ENCODE measurements around the gene LNPK.
"Not testable (repeated sequence)": the region's sequence is repeated elsewhere in the genome, so short reads cannot be mapped to it uniquely, and the experiment has no call there.

The LNPK gene

DNA sequence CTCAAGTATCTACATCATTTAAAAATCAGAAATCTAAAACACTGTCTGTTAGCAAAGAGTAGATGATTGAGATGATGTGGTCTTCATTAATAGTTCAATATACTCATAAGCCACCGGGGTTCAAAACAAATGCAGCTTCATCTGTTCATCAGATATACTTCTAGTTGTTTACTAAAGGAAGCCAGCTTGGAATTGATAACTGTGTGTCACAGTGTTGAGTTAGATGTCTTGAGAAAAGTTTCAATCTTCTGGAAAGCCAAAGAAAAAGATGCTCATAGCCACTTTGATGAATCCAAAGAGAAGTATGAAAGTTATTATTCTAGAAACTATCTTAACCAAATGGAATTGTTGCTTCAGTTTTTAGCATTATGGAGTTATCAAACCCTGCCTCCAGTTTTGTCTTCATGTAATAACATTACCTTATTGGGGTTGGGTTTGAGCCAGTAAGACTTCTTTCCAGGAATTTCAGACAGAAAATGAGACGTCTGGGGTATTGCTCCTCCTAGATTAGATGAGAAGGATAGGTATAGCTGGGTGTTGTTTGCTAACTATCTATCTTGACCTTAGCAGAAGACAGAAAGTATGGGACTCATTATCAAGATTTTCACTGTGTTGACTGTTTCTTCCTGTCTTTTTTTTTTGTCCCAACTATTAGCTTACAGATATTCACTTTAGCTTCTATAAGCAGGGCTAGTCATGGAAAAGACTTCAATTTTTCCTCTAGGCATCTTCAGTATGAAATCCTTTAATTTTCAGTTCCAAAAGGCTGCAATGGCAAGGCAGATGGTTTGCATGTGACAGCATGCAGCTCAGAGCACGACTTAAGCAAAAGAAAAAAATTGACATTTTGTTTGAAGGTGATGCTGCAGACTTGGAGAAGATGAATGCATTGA lies 66.5 kb downstream of the LNPK start:
- 89% methylated on average over 2 of the region's 3 CpGs for WGBS
- Histone ChIP-seq H3K9me3 (ENCODE audit: insufficient read depth, low read depth, low read length) (no peaks in the 10 kb centered on the region), H3K9ac (ENCODE audit: low read depth, low read length) (no peak overlapping the region), H3K27ac (ENCODE audit: low read depth, low read length) (no peak overlapping the region), H3K4me3 (ENCODE audit: low read length) (no peak overlapping the region), H3K36me3 (ENCODE audit: insufficient read depth, low read length) (peaks cover 32% of the 10 kb centered on the region), H3K27me3 (ENCODE audit: insufficient read depth, low read length) (no peaks in the 10 kb centered on the region), H3K4me1 (ENCODE audit: insufficient read depth, low read length) (no peaks in the 10 kb centered on the region)

DNA sequence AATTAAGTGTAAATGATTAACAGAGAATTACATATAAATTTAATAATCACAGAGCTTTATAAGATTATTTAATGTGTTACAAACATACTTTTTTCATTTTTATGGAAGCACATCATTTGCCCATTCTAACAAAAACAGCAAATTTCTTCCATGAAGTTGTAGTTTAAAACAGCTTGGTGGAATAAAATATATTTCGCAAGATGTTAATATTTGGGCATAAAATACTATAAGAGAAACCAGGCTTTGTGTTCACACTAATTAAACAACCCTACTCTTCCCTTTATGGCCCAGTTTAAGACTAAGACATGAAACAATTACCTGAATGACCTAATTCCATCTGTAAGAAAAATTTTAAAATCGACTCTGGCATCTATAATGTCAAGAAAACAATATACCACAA lies 69.4 kb downstream of the LNPK start:
- H3K27me3 ChIP-seq (ENCODE audit: insufficient read depth, low read length), result no peaks in the 10 kb centered on the region
- 96% methylated on average over 1 of the region's 2 CpGs for WGBS
- no peak overlapping the region for H3K4me3 ChIP-seq (ENCODE audit: low read length)
- no peaks in the 10 kb centered on the region for H3K9me3 ChIP-seq (ENCODE audit: insufficient read depth, low read depth, low read length)
- H3K27ac ChIP-seq (ENCODE audit: low read depth, low read length), result no peak overlapping the region
- no peak overlapping the region for H3K9ac ChIP-seq (ENCODE audit: low read depth, low read length)
- peaks cover 34% of the 10 kb centered on the region for H3K36me3 ChIP-seq (ENCODE audit: insufficient read depth, low read length)
- H3K4me1 ChIP-seq (ENCODE audit: insufficient read depth, low read length), result no peaks in the 10 kb centered on the region

DNA sequence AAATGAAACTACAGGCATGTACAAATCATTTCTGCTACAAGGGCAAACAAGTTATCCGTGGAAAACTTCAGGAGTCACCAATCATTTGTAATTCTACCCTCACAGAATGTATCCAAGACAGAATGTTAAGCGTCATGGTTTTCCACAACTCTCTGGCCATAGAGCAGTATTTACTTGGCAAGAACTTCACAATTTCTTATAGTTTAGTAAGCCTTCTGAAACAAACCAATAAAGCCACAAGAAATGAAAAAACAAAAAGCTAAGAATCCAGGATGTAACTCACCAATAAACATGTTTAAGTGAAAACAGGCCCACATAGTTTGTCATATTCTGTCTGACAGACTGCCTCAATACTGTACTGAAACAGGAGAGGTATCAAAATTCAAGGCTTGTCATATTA lies 70.3 kb downstream of the LNPK start:
- H3K36me3 ChIP-seq (ENCODE audit: insufficient read depth, low read length), result peaks cover 28% of the 10 kb centered on the region
- 86% methylated on average over 2 of the region's 2 CpGs for WGBS
- no peaks in the 10 kb centered on the region for H3K4me1 ChIP-seq (ENCODE audit: insufficient read depth, low read length)
- H3K27ac ChIP-seq (ENCODE audit: low read depth, low read length), result no peak overlapping the region
- H3K9ac ChIP-seq (ENCODE audit: low read depth, low read length), result no peak overlapping the region
- H3K27me3 ChIP-seq (ENCODE audit: insufficient read depth, low read length), result no peaks in the 10 kb centered on the region
- H3K9me3 ChIP-seq (ENCODE audit: insufficient read depth, low read depth, low read length), result no peaks in the 10 kb centered on the region
- no peak overlapping the region for H3K4me3 ChIP-seq (ENCODE audit: low read length)

DNA sequence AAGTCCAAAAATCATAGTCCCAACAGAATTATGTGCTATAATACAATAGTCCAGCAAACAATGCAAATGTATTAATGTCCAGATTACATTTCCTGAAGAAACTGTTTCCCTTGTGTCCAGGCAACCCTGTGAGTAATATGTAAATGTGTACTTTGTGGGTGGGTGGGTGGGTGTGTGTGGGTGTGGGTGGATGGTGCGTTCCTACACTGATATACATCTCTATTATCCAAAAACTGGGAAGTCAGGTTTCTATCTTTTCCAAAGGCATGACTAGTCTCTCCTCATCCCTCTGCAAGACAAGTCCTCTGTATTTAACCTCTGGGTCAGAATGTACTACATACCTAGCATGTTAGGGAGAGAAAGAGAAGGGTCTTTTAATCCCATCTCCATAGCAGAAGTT lies 71.6 kb downstream of the LNPK start:
- Histone ChIP-seq H3K27me3 (ENCODE audit: insufficient read depth, low read length) (no peaks in the 10 kb centered on the region), H3K4me3 (ENCODE audit: low read length) (no peak overlapping the region), H3K27ac (ENCODE audit: low read depth, low read length) (no peak overlapping the region), H3K9ac (ENCODE audit: low read depth, low read length) (no peak overlapping the region), H3K4me1 (ENCODE audit: insufficient read depth, low read length) (no peaks in the 10 kb centered on the region), H3K9me3 (ENCODE audit: insufficient read depth, low read depth, low read length) (no peaks in the 10 kb centered on the region), H3K36me3 (ENCODE audit: insufficient read depth, low read length) (peaks cover 20% of the 10 kb centered on the region)
- no CpG with 5 or more reads among the region's 1 CpG for WGBS

DNA sequence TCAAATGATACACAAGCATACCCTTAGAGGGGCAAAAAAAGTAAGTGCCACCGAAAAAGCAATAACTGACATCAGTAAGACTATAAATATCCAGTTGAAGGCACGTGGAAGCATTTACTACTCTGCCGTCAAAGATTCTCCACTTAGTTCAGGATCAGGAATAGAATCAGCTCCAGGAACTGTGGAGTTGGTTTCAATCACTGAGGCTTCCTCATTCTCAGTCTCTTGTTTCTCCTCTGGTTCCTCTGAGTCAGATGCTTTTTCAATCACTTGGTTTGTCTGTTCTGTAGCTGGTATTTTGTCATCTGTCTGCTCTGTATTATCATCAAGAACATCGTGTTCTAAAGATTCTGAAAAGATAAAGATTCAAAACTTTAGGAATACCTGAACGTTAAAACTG lies 72.2 kb downstream of the LNPK start:
- 94% methylated on average over 5 of the region's 5 CpGs for WGBS
- Histone ChIP-seq H3K36me3 (ENCODE audit: insufficient read depth, low read length) (peaks cover 17% of the 10 kb centered on the region), H3K4me3 (ENCODE audit: low read length) (no peak overlapping the region), H3K27ac (ENCODE audit: low read depth, low read length) (no peak overlapping the region), H3K4me1 (ENCODE audit: insufficient read depth, low read length) (peaks cover 3% of the 10 kb centered on the region), H3K9ac (ENCODE audit: low read depth, low read length) (no peak overlapping the region), H3K9me3 (ENCODE audit: insufficient read depth, low read depth, low read length) (no peaks in the 10 kb centered on the region), H3K27me3 (ENCODE audit: insufficient read depth, low read length) (no peaks in the 10 kb centered on the region)

DNA sequence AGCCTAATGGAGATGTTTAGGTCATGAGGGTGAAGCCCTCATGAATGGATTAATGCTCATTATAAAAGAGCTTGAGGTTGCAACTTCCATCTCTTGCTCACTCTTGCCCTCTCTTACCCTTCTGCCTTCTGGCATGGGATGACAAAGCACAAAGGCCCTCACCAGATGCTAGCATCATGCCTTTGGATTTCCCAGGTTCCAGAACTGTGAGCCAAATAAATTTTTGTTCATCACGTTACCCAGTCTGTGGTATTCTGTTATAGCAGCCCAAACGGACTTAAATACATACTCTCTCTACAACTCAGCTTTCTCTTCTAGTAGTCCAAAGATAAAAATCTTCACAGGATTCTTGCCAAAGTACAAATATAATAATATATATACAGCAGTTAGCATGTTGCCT lies 75.8 kb downstream of the LNPK start:
- H3K36me3 ChIP-seq (ENCODE audit: insufficient read depth, low read length), result peaks cover 12% of the 10 kb centered on the region
- WGBS, result 93% methylated on average over 2 of the region's 2 CpGs
- H3K9me3 ChIP-seq (ENCODE audit: insufficient read depth, low read depth, low read length), result no peaks in the 10 kb centered on the region
- H3K27ac ChIP-seq (ENCODE audit: low read depth, low read length), result no peak overlapping the region
- H3K4me3 ChIP-seq (ENCODE audit: low read length), result no peak overlapping the region
- H3K9ac ChIP-seq (ENCODE audit: low read depth, low read length), result no peak overlapping the region
- peaks cover 8% of the 10 kb centered on the region for H3K4me1 ChIP-seq (ENCODE audit: insufficient read depth, low read length)
- no peaks in the 10 kb centered on the region for H3K27me3 ChIP-seq (ENCODE audit: insufficient read depth, low read length)

DNA sequence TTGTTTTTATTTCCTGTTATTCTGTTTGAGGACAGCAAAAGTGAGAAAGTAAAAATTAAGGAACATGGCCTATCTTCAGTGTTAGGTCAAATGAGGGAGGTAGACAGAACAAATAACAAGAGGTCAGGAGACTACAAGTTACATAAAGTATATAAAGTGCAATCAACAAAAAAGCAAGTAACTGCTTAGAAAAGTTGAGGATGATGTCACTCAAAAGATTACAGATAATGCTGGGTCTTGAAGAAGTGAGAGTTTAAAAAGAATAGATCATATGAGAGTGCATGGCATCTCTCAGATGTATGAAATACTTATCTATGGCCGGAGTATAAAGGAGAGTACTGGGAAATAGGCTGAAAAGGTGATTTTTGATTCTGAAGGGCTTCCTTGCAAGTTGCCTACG lies 79.9 kb downstream of the LNPK start:
- H3K9me3 ChIP-seq (ENCODE audit: insufficient read depth, low read depth, low read length), result no peaks in the 10 kb centered on the region
- WGBS, result 94% methylated on average over 2 of the region's 2 CpGs
- H3K27ac ChIP-seq (ENCODE audit: low read depth, low read length), result no peak overlapping the region
- H3K4me1 ChIP-seq (ENCODE audit: insufficient read depth, low read length), result peaks cover 8% of the 10 kb centered on the region
- H3K4me3 ChIP-seq (ENCODE audit: low read length), result no peak overlapping the region
- no peak overlapping the region for H3K9ac ChIP-seq (ENCODE audit: low read depth, low read length)
- no peaks in the 10 kb centered on the region for H3K27me3 ChIP-seq (ENCODE audit: insufficient read depth, low read length)
- H3K36me3 ChIP-seq (ENCODE audit: insufficient read depth, low read length), result 0 out of 2 replicates have a peak, but pooled peaks cover 2% of the 10 kb centered on the region

DNA sequence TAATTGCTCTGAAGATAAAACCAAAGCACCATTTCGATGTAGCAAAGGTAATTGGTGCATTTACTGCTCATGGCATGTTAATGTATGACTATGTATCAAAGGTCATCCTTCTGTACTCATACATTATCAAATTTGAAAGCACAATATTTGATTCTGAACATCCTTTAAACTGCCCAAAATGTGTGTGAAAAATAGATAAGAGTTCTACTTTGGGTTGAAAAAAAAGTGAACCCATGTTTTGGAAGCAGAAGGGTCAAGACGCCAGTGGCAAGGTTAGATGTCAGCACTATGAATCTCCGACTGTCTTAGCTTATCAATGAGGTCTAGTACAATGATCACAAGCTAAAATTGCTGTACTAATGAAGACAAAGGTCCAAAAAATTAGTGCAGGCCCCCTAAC lies 83.1 kb downstream of the LNPK start:
- no peaks in the 10 kb centered on the region for H3K9me3 ChIP-seq (ENCODE audit: insufficient read depth, low read depth, low read length)
- no peak overlapping the region for H3K27ac ChIP-seq (ENCODE audit: low read depth, low read length)
- H3K27me3 ChIP-seq (ENCODE audit: insufficient read depth, low read length), result no peaks in the 10 kb centered on the region
- H3K4me1 ChIP-seq (ENCODE audit: insufficient read depth, low read length), result no peaks in the 10 kb centered on the region
- no peak overlapping the region for H3K4me3 ChIP-seq (ENCODE audit: low read length)
- H3K9ac ChIP-seq (ENCODE audit: low read depth, low read length), result no peak overlapping the region
- H3K36me3 ChIP-seq (ENCODE audit: insufficient read depth, low read length), result no peaks in the 10 kb centered on the region
- WGBS, result 82% methylated on average over 3 of the region's 3 CpGs

DNA sequence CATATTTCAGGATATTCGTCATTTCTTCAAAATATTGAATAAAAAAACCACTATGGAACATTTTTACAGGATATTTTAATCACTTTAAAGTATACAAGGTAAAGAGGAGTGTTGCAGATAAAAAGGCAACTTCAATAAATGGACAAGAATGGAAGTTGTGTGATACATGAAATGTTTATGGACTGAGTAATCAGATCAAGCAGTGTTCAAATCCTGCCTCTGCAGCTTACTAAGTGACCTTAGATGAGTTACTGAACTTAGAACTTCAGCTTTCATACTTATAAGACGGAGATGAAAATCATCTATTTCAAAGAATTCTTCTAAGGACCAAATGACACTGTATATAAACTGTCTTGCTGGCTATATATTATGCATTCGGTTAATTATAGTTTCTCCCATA lies 87.2 kb downstream of the LNPK start:
- WGBS, result 96% methylated on average over 3 of the region's 3 CpGs
- no peaks in the 10 kb centered on the region for H3K27me3 ChIP-seq (ENCODE audit: insufficient read depth, low read length)
- H3K9me3 ChIP-seq (ENCODE audit: insufficient read depth, low read depth, low read length), result no peaks in the 10 kb centered on the region
- no peaks in the 10 kb centered on the region for H3K4me1 ChIP-seq (ENCODE audit: insufficient read depth, low read length)
- H3K27ac ChIP-seq (ENCODE audit: low read depth, low read length), result no peak overlapping the region
- H3K4me3 ChIP-seq (ENCODE audit: low read length), result no peak overlapping the region
- H3K9ac ChIP-seq (ENCODE audit: low read depth, low read length), result no peak overlapping the region
- no peaks in the 10 kb centered on the region for H3K36me3 ChIP-seq (ENCODE audit: insufficient read depth, low read length)

DNA sequence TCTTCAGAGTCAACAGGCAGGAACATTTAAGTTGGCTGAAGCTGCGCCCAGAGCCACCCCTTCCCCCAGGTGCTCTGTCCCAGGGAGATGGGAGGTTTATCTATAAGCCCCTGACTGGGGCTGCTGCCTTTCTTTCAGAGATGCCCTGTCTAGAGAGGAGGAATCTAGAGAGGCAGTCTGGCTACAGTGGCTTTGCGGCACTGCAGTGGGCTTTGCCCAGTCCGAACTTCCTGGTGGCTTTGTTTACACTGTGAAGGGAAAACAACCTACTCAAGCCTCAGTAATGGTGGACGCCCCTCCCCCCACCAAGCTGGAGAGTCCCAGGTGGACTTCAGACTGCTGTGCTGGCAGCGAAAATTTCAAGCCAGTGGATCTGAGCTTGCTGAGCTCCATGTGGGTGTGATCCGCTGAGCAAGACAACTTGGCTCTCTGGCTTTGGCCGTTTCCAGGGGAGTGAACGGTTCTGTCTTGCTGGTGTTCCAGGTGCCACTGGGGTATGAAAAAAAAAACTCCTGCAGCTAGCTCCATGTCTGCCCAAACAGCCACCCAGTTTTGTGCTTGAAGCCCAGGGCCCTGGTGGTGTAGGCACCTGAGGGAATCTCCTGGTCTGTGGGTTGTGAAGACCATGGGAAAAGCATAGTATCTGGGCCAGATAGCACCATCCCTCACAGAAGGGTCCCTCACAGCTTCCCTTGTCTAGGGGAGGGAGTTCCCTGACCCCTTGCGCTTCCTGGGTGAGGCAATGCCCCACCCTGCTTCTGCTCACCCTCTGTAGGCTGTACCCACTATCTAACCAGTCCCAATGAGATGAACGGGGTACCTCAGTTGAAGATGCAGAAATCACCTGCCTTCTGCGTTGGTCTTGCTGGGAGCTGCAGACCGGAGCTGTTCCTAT lies 88.0 kb downstream of the LNPK start:
- WGBS, result 93% methylated on average over 12 of the region's 12 CpGs
- H3K9me3 ChIP-seq (ENCODE audit: insufficient read depth, low read depth, low read length); H3K9ac ChIP-seq (ENCODE audit: low read depth, low read length); H3K27ac ChIP-seq (ENCODE audit: low read depth, low read length); H3K27me3 ChIP-seq (ENCODE audit: insufficient read depth, low read length); H3K4me3 ChIP-seq (ENCODE audit: low read length); H3K36me3 ChIP-seq (ENCODE audit: insufficient read depth, low read length); H3K4me1 ChIP-seq (ENCODE audit: insufficient read depth, low read length): not testable (repeated sequence)

DNA sequence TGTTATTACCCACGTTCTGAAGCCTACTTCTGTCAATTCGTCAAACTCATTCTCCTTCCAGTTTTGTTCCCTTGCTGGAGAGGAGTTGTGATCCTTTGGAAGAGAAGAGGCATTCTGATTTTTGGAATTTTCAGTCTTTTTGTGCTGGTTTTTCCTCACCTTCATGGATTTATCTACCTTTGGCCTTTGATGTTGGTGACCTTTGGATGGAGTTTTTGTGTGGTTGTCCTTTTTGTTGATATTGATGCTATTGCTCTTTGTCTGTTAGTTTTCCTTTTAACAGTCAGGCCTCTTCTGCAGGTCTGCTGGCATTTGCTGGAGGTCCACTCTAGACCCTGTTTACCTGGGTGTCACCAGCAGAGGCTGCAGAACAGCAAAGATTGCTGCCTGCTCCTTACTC lies 88.8 kb downstream of the LNPK start:
- H3K36me3 ChIP-seq (ENCODE audit: insufficient read depth, low read length); H3K9ac ChIP-seq (ENCODE audit: low read depth, low read length); H3K4me3 ChIP-seq (ENCODE audit: low read length); H3K27me3 ChIP-seq (ENCODE audit: insufficient read depth, low read length); H3K9me3 ChIP-seq (ENCODE audit: insufficient read depth, low read depth, low read length); H3K4me1 ChIP-seq (ENCODE audit: insufficient read depth, low read length); H3K27ac ChIP-seq (ENCODE audit: low read depth, low read length): not testable (repeated sequence)
- 93% methylated on average over 2 of the region's 2 CpGs for WGBS
